Medulla oblongata (tissue), 1 donor: Measurements from ENCODE around the gene RTF2.

ENCODE experiments used
- DNase-seq: peaks from one replicate; pipeline ENCODE4 v3.0.0-alpha.2; 2015; ENCODE audit errors: extremely low spot score

RTF2 gene

DNA sequence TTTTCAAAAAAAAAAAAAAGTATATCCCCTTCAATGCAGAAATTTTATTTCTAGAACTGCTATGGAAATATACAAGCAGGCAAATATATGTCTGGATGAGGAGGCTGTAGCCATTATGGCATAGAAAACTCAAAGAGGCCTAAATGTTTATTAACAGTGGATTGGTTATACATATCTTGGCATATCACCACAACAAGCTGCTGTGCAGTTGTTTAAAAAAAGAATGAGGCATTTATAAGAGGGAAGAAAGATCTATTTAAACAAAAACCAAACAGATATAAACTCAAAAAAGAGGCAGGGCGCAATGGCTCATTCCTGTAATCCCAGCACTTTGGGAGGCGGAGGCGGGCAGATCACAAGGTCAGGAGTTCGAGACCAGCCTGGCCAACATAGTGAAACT, 30.1 kb upstream of the RTF2 start:
- no peak for DNase-seq

DNA sequence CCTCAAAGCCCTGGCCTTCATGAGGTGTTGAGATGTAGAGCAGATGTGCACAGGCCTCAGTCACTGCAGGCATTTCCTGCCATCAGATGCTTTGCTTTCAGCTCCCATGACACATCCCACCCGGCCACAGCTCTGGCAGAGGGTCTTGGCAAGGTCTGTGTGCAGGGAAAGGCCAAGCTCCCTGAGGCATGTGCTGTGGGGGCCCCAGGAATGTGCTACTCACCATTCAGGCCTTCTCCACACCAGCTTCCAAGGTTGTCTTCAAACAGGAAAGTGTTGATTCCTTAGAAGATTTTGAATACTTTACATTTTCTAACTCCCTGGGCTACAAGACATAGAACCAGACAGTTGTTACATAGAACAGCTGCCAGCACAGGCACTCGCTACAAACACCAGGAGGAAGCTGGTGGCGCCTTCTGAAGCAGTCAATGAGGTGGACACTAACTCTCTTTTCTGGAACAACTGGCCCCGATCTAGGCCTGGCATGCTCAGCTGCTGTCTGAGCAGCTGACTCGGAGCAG, 28.6 kb upstream of the RTF2 start:
- DNase-seq: peak; percentile 40

DNA sequence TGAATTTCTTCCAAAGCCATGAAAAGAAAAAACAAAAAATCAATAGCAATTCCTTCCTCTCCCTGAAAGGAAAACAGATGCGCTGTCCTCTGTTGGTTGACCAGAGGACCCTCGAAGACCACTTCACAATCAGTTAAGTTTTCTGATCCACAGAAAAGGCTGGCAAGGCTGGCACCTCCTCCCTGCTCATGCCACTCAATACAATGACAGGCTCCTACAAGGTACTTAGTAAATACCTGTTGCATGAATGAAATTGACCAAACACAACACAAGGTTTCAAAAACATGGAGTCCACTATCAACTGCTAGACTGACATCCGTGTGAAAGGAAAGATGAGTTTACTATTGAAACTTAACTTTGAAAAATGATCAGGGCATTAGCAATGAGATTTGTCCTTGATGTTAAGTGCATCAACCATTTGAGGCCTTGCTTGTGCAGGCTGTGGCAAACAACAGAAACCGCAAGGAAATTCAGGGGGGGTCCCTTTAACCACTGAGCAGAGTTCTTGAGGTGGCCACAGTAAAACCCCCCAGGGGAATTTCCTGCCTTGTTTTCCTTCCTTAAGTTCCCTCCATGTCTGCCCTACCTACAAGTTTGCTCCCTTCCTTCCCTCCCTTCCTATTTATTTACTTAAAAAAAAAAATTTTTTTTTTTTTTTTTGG, 27.9 kb upstream of the RTF2 start:
- no peak for DNase-seq

DNA sequence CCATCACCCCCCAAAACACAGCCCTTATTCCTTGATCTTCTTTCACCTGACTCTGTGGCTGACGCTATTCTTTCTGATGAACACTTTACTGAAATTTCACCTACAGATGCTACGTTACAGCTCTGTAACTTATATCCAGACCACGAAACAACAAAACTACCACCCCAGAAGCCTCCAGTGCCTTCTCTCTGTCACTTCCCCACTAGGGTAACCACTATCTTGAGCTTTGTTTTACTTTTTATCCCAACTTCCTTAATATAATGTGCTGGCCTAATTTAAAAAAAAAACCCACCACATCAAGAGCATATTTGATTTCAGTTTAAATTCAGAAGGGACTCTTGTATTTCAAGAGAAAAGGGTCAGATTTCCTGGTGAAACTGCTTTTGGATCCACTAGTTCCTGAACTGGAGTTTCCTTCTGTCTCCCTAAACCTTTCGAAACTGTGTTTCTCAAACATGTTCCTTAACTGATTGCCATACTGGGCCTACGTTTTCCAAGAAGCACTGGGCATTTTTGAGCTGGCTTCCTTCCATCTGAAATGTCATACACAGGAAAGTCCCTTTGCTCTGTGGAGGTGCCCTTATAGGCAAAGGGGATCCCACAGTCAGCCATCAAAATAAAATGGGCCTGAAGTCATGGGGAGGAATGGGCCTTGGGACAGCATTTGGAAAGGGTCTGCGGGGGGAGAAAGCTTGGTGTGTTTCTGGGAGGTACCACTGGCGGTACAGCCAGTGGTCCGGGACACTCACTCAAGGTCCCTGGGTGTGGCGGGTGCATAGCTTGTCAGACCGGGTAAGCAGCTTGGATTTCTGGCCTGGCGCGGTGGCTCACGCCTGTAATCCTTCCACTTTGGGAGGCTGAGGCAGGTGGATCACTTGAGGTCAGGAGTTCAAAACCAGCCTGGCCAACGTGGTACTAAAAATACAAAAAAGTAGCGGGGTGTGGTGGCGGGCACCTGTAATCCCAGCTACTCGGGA, 25.8 kb upstream of the RTF2 start:
- DNase-seq: no peak

DNA sequence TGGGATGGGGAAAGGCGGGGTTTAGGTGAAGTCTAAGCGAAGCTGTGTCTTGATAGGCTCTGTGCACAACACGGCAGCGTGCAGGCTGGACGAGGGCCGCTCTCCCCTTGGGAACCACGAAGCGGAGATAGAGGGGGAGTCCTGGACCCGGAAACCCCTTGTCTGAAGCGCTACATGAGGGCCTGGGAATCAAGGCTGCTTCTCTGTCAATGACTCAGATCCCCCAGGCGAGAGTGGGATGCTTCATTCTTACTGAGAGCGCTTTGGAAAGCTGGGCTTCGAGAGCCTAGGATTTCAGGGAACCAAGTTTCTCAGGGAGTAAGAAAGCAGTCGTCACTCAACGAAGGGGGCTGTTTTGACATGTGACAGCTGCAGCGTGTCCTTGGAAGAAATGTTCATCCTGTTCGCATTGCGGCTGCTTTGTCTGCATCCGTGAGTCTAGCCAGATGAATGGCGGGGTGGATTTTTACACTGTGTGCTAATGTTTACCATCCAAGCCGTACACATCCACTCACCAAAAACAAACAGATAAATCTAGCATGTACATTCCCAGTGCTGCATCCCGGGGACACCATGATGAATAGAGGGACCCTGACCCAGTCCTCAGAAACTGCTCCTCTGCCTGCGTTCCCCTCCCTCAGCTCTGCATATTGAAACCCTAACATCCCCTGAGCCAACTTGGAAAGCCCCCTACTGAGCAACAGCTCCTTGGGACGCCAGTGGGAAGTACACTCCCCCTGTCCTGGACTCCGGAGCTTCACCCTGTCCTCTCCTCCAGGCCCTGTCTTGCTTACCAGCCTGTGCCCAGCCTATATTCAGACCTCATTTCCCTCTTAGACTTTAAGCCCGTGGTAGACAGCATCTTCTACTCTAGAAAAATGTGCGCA, 24.5 kb upstream of the RTF2 start:
- no peak for DNase-seq

DNA sequence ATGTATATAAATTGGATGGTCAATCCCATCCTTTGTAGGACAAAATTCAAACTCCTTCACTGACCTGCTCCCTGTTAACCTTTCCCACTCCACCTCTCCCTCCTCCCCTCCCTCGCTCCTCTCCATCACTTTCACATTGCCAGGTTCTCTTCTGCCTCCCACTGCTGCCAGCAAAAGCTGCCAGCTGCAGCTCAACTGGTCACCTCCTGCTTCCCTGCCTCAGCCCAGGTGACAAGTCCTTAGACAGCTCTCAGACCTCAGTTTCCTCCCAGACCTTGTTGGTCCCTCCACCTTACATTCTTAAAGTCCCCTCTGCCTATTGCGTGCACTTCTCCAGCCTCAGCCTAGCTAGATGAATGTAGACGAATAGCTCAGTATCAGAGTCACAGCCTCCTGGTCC, 23.3 kb upstream of the RTF2 start:
- DNase-seq: no peak

DNA sequence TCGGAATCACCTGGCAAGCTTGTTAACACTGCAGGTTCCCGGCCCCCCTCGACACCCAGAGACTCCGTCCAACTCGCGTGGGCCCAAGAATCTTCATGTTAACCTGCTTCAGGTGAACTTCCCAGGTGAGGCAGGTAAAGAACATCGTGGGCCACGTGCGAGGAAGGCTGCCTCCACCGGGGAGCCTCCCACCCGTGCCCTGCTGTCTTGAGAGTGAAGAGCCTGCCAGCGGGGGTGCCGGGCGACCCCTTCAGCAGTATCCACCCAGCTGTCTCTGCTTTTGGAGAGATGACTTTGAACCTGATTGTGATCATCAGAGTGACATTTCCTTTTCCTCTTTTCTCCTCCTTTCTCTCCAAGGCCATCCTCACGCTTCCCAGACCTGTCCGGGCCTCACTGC, 22.9 kb upstream of the RTF2 start:
- no peak for DNase-seq

DNA sequence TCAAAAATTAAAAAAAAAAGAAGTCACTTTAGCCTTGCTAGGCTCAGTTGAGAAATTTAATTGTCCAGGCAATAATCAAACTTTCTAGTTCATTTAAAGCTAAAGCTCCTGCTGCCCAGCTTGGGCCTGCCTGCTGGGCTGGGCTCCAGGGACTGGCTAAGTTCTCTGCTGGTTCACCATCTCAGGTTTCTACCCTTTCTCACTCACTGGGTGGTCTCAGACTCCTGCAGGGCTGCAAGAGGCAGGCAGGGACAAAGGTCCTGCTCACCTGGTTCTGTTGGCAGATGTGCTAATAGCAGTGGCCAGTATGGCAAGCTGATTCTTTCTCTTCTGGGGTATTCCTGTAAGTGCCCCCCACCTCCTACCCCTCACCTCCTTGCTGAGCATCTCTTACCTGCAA, 21.2 kb upstream of the RTF2 start:
- DNase-seq: no peak

DNA sequence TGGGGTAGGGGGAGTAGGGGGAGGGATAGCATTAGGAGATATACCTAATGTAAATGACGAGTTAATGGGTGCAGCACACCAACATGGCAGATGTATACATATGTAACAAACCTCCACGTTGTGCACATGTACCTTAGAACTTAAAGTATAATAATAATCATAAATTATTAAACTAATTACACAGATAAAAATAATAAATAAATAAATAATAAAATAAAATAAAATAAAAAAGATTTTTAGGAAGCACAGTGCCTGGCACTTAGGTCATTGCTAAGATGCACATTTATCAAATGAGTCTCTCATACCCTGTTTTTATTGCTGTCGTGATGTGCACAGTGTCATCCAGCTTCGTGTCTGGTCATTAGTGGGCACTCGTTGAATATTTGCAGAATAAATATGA, 19.0 kb upstream of the RTF2 start:
- no peak for DNase-seq

DNA sequence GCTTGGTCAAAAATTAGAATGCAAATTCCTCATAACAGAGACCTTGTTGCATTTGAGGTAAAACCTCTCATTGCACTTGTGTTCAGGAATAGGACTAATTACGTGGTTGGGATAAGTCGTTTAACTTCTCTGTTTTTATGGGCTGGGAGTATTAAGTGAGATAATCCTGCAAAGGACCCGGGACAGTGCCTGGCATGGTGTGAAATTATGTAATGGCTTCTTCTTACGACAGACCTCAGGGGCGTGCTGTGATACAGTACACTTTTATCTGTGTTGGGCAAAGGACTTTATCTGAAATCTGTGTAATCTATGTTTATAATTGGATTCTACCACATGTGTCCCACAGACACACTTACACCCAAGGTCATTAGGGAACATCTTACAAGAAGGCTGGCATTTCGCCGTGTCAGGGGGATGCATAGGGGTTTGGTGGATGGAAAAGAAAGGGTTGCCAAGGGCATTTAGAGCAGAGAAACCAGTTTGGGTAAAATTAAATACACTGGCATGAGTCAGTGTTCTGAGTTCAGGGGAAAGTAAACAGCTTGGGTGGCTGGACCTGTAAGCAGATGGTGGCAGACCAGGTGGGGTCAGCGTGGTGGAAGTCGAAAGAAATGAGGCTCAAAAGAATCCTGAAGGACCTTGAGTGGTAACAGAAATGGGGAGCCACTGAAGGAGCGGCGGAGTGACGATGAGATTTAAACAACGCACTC, 17.2 kb upstream of the RTF2 start:
- no peak for DNase-seq

DNA sequence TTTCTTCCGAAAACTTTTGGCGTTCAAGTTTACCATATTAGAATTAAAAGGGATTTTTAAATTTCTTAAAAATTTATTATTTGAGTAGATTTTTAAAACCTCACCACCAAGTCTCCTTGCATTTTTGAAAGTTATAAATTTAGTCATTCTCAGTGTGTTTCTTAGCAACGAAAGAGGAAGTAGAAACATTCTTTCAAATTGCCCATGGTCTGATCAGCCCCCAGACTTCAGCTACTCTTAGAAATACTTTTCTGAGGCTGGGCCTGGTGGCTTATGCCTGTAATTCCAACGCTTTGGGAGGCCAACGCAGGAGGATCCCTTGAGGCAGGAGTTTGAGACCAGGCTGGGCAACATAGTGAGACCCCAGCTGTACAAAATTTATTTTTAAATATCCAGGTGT, 15.1 kb upstream of the RTF2 start:
- DNase-seq: no peak

DNA sequence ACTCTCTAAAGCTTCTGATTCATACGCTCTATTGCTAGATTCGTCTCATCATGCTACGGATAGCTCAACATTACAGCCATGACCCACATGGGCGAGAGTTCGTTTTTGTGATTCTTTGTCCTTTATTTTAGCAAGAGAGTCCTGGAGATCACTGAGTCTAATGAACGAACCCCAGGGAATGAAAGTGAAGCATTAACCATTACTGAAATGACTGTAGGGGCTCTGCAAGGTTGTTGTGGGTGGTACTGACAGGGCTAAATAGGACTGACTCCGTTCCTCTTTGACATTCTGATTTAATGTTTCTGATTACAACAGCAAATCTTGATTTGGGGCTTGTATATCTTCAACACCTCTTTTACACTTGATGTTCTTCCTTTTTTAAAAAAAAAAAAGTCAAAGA, 13.7 kb upstream of the RTF2 start:
- no peak for DNase-seq

DNA sequence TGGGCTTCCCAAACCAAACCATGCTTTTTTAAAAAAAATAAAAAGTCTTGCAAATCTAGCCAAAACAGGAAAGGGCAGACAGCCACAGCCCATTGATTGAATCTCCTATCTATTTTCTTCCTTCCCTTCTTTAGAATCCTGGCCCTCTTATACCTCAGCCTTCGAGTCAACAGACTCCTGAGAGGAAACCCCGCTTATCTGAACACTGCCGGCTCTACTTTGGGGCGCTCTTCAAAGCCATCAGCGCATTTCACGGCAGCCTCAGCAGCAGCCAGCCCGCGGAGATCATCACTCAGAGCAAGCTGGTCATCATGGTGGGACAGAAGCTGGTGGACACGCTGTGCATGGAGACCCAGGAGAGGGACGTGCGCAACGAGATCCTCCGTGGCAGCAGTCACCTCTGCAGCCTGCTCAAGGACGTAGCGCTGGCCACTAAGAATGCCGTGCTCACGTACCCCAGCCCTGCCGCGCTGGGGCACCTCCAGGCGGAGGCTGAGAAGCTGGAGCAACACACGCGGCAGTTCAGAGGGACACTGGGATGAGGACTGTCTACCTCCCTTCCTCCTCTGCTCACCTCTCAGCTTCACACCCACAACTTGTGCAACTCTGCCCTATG, 10.1 kb upstream of the RTF2 start:
- no peak for DNase-seq

DNA sequence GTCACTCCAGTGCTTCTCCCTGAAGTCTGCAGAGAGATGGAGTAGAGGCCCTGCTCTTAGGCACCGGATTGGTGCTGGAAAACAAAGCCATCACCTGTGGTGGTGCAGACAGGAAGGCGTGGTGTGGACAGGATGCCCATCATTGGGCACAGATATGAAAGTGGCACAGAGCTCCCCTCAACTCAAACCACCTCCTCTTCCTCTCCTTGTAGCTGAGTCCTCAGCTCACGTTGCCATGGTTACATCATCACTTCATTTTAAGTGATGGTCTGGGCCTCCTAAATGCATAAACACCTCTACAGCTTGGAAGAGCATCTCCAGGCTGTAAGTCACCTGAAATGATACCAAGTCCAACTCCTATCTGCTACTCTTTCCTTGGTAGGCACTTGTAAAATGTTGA, 8.0 kb upstream of the RTF2 start:
- no peak for DNase-seq

DNA sequence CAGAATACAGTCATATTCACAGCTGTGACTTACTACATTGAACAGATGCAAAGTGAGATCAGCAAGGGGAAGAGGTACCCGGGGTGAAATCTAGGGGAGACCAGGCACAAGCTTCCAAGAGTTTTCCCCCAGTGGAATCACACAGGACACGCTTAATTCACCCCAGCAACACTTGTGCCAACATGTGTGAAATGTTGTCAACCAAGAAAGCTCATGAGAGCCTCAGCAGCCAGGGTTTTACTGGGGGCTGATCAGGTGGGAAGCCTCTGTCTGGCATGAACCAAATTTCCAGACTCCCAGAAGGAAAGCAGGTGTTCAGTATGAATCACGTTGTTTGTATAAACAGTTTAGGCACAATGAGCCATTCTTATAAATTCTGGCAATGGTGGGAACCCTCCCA, 6.9 kb upstream of the RTF2 start:
- DNase-seq: no peak

DNA sequence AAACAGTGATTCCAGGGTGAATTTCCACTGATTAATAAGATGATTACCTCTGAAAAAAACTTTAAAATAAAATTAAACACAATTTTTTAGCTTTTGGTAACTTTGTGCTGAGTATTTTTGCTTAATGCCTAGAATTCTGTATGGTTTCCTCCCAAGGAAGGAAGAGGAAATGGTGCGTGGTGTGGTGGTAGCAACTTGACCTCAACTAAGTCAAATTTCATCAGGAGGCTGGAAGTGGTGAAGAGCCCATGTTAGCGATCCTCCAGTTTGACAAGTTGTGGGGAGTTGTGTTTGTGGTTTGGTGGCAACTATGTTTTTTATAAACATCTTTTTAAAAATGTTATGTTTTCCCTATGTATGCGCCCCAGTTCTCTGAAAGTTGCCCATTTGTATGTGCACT, 5.0 kb upstream of the RTF2 start:
- DNase-seq: no peak

DNA sequence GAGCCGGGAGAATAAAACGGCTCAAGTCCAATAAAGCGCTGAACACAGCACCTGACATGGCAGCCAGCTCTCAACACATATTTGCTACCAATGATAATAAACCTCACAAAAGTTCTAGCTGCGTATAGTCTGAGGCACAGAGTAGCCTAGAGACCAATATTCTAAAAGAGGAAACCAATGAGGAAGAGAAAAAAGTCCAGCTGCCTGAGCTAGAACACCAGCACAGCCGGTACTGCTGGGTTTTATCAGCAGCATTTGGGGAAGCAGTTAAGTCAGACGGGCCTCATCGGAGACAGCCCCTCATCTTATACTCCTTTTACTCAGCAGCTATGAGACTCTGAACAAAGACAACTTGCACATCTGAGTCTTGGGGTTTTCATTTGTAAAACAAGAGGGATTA, 2.4 kb upstream of the RTF2 start:
- peak; percentile 67 for DNase-seq

DNA sequence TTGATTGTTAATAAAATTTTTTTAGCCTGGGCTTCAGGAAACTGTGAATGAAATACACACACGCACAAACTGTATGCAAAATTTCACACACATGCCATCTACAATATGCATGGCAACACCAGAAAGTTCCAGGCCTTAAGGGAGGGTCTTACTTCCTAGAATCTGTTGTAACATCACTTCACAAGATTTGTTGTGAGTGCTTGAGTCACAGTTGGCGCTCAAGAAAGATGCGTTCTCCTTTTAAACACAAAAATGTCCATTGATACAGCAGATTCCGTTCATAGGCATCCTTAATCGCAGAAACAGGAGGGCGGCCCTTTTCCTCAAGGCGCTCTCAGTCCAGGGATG, 485 bp upstream of the RTF2 start:
- no peak for DNase-seq

DNA sequence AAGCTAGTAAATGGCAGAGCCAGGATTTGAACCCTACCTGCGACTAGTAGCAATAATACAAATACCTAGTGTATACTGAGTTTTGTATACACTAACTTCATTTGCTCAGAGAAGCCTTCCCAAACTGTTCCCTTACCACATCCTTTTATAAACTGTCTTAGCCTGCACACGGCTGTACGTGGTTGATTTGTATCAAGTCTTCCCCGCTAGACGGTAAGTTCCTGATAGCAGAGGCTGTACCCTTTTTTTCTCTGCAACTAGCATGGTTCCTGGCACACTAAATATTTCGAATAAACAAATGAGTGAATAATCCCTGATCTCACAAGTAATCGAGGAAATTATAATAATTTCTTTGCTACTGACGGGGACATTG, 636 bp downstream of the RTF2 start:
- DNase-seq: no peak

DNA sequence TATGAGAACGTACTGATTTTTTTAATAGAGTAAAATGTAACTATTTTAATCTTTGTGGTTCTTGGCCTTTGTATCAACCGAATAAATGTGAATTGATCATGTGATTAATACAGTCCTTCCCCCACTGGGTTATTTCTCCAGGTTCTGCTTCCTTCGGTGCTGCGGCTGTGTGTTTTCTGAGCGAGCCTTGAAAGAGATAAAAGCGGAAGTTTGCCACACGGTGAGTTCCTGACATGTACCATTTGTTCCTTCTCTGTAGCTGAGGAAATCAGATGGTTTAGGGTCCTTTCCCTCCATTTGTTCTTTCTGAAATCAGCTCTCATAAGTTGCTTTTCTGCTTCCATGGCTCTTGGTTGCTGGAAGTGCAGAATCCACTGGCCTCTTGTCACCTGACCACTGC, 15.5 kb downstream of the RTF2 start:
- peak; percentile 73 for DNase-seq

DNA sequence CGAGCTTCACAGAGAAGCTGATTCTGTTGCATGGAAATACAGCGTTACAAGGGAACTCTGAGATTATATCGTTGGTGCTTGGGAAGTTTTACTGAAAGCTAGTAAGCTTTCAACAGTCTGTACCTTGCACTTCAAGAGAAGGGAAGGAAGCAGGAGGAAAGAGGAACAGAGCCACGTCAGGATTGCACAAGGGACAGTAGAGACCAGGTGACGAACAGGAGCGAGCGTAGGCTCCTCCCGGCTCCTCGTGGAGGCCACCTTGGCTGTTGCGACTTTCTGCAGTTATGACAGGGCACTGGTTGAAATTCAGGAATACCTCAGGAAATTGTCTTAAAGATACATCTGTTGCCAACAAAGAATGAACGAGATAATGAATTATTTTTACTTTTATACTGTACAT, 18.8 kb downstream of the RTF2 start:
- peak; percentile 35 for DNase-seq
